K562 (cell line): ENCODE measurements around the gene FOSL2. TPM values are rescaled to one million over a fixed set of nuclear protein-coding genes. Genes with fewer than 3 reads are reported as not detected.
A peak's percentile ranks its signal among the peaks of the same experiment; 100 is the strongest.

Experiments
- ARID2 ChIP-seq: fragments of 450-650 bp; IDR thresholded peaks from 2 replicates; pipeline ENCODE4 v1.6.1; 2017; ENCODE audit warnings: antibody characterized with exemption, mild to moderate bottlenecking
- CAMTA2 ChIP-seq: fragments of 250-450 bp; sonication (Bioruptor Pico); conservative IDR thresholded peaks from 2 replicates; pipeline ENCODE4 v1.5.1; 2022
- CBX1 ChIP-seq: sonication (generic); IDR thresholded peaks from 2 replicates; pipeline ENCODE4 v1.6.1; 2016; ENCODE audit warnings: antibody characterized with exemption, low read depth, mild to moderate bottlenecking
- CBX2 ChIP-seq: fragments of 200-600 bp; sonication (generic); IDR thresholded peaks from one replicate; pipeline ENCODE4 v1.6.1; 2012; ENCODE audit warnings: mild to moderate bottlenecking, low read length, inconsistent platforms; ENCODE audit not compliant: insufficient read depth, poor library complexity, severe bottlenecking
- CHD7 ChIP-seq: fragments of 200-600 bp; sonication (generic); IDR thresholded peaks from one replicate; pipeline ENCODE4 v1.6.1; 2012; ENCODE audit warnings: mild to moderate bottlenecking, low read depth, low read length, inconsistent platforms
- DACH1 ChIP-seq: fragments of 450-650 bp; IDR thresholded peaks from 2 replicates; pipeline ENCODE4 v1.6.1; 2018; ENCODE audit not compliant: partially characterized antibody
- FOXJ2 ChIP-seq: fragments of 200-800 bp; sonication (Bioruptor generic); IDR thresholded peaks from 2 replicates; pipeline ENCODE4 v1.6.1; 2016; ENCODE audit warnings: missing genetic modification characterization, missing compliant biosample characterization
- GTF2B ChIP-seq: IDR thresholded peaks from 2 replicates; pipeline ENCODE4 v1.6.1; 2011; ENCODE audit not compliant: insufficient read length; ENCODE audit errors: extremely low read depth
- HEY1 ChIP-seq: fragments of 250-450 bp; sonication (Bioruptor Pico); IDR thresholded peaks from 2 replicates; pipeline ENCODE4 v1.5.0; 2020; ENCODE audit warnings: mild to moderate bottlenecking, moderate library complexity, borderline replicate concordance
- KDM4B ChIP-seq, 2 experiments: fragments of 450-650 bp in 1 of 2; sonication (generic) in 1 of 2; IDR thresholded peaks; 2 replicates each; pipeline ENCODE4 v1.6.1; 2016 to 2017; ENCODE audit warnings: borderline replicate concordance in 2 of 2, antibody characterized with exemption in 1 of 2, low read depth in 1 of 2, mild to moderate bottlenecking in 1 of 2
- MAZ ChIP-seq, 2 experiments: fragments of 450-650 bp in 1 of 2; sonication (generic) in 1 of 2; formaldehyde crosslinking; IDR thresholded peaks in 1 of 2; conservative IDR thresholded peaks in 1 of 2; 2 replicates each; pipeline versions ENCODE4 v1.4.0 to v1.5.0; 2020; ENCODE audit warnings: mild to moderate bottlenecking in 1 of 2, missing genetic modification reagents in 1 of 2
- MEF2D ChIP-seq: conservative IDR thresholded peaks from 2 replicates; pipeline ENCODE4 v1.6.1; 2016; ENCODE audit warnings: low read depth, missing genetic modification characterization, missing compliant biosample characterization
- SMAD1 ChIP-seq: fragments of 150-350 bp; IDR thresholded peaks from 2 replicates; pipeline ENCODE4 v1.6.1; 2014; ENCODE audit warnings: low read length, low read depth; ENCODE audit not compliant: partially characterized antibody
- XRCC4 ChIP-seq: IDR thresholded peaks from one replicate; pipeline ENCODE4 v1.6.1; 2011; ENCODE audit not compliant: insufficient read depth, insufficient read length; ENCODE audit errors: extremely low read depth
- ZNF778 ChIP-seq: fragments of 450-650 bp; formaldehyde crosslinking; IDR thresholded peaks from 2 replicates; pipeline ENCODE4 v1.4.0; 2020; ENCODE audit warnings: mild to moderate bottlenecking, moderate library complexity
- polyA plus RNA-seq, 8 experiments: library from polyadenylated mRNA; depleted of rRNA in 4 of 8; stranded (reverse) in 5 of 8; unstranded in 3 of 8; fragments of >200 nt; fragmentation: Nextera tagmentation in 2 of 8; fragmentation: Illumina TruSeq in 1 of 8; extraction: Ambion mirVana in 2 of 8; extraction: Trizol in 1 of 8; gene quantifications; 2 replicates each; pipeline versions ENCODE4 v1.2.1 to v1.2.3, GENCODE V29; 2011 to 2014; ENCODE audit warnings: inconsistent platforms in 1 of 8, missing spikeins in 1 of 8
- total RNA-seq, 7 experiments: library from RNA; depleted of rRNA in 6 of 7; stranded (reverse); fragments of >200 nt in 6 of 7; fragmentation: Illumina TruSeq in 2 of 7; extraction: Trizol in 2 of 7; gene quantifications; 2 replicates each; pipeline versions ENCODE4 v1.2.1 to v1.2.3, GENCODE V29; 2011 to 2021; ENCODE audit warnings: low replicate concordance in 1 of 7

Gene FOSL2
- total and polyA plus RNA-seq, 9 of the 15 experiments (the other 6 are each of a cell fraction or from before 2014, with no cell fraction given), result 0.04 to 2.9 (median 0.80) TPM

DNA sequence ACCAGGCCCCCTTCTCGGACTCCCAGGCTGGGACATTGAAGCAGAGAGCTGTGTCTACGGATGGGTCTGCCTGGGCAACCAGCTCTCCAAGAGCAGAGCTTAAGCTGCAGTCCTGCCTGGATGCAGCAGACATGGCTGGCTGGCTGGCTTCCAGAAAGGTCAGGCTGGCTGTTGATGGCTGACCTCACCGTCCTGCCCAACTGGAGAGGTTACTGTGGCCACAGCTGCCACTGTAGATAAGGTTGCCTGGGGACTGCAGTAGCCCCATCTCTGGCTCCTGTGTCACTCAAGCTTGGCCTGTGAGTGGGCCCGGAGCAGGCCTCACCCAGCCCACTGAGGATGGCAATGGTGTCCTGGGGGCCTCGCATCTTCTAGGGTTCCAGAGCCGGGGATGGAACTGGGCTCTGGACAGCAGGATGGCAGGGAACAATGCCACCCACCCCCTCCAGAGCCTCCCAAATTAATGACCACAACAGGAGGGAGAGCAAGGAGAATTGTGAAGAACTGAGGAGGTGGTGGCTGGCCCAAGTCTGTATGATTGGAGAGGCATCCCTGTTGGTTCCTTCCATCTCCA, 37.0 kb upstream of the FOSL2 start (continued):
- TF ChIP-seq CHD7 (no peak), XRCC4 (no peak), FOXJ2 (tag) (no peak), ARID2 (no peak), ZNF778 (CRISPR knock-in tag) (no peak), CBX2 (no peak), HEY1 (CRISPR knock-in tag) (peak; percentile 46; the same call in 1 of the 2 replicates), CAMTA2 (CRISPR knock-in tag) (no peak), GTF2B (no peak), SMAD1 (peak; percentile 93), CBX1 (no peak), MEF2D (tag) (no peak; the same call in 1 of the 2 replicates), KDM4B (IDR thresholded peaks at IDR 0.05; ENCODE audit: borderline replicate concordance in 2 of 2, low read depth in 1 of 2) (no peak), MAZ (CRISPR knock-in tag; conservative IDR thresholded peaks at IDR 0.05 in 1 of 2, IDR thresholded peaks at IDR 0.05 in 1 of 2) (peak; percentile 49 to 85; a peak in 3 of 4 replicates), DACH1 (peak; percentile 80)
